NOMO-1 treated with dmso at 0.1 percent for 144 hours (cell line): ENCODE measurements around the gene L3MBTL4.
"Not testable (repeated sequence)": the region's sequence is repeated elsewhere in the genome, so short reads cannot be mapped to it uniquely, and the experiment has no call there.

Experiments used
- DNase-seq: peaks from one replicate; lab custom pipeline; 2025; ENCODE audit not compliant: unreplicated experiment; lab: John Stamatoyannopoulos, UW

The L3MBTL4 gene

GRCh38 chr18:6052449-6052913 lies 362.2 kb downstream of the L3MBTL4 start:
- no peak for DNase-seq

- DNase-seq, result not testable (repeated sequence)
These were observed 367.1 kb downstream of the L3MBTL4 start for GRCh38 chr18:6047596-6047995.

- no peak for DNase-seq
These were observed 369.9 kb downstream of the L3MBTL4 start for GRCh38 chr18:6044773-6045172.

DNA sequence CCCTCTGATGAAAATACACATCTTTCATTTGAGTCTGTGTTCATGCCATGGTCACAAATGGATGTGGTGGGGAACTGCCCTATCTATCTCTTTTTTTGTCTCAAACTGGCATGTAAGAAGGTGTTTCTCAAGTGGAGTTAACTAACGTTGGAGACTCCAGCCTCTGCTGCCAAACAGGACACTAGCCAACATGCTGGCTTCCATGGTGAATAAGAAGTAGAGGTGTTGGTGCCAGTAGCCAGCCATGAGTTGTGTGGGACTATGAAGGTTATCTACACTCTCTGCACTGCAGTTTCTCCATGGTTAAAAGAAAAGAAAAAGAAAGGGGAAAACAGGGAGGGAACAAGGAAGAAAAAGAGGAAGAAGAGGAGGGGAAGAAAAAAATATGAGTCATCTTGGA lies 370.4 kb downstream of the L3MBTL4 start:
- DNase-seq, result no peak

- DNase-seq, result no peak
These were observed 375.7 kb downstream of the L3MBTL4 start for GRCh38 chr18:6039055-6039454.

DNA sequence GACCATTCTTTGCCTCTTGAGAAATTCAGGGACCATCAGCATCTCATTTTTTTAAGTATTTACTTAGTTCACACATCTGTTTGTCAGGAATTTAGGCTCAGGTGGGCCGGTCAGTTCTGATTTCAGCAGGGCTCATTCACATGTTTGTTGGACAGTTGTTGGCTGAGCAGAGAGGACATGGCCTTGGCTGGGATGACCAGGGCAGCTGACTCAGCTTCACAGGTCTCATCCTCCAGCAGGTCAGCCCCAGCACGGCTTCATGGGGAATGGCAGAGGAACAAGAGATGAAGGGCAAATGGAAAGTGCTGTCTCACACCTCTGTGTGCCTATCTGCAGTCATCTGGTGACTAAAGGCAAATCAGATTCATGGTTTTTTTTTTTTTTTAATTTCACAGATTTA lies 383.3 kb downstream of the L3MBTL4 start:
- DNase-seq, result no peak

DNA sequence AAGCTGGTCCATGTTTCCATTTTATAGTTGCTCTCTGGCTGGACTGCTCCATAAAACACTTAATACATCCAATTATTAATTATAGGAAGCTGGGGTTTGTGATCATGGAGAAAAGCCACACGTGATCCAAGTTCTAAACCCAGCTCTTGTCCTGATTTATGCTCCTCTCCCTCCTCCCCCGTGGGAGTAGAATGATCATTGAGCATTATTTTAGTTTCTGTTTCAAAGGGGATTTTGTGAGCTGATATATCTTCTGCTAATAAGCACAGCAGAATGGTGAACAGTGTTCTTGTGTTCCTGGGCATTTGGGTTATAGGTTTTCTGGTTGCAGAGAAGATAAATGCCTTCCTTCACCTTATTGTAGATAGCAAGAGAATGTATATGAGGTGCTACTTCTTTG lies 383.7 kb downstream of the L3MBTL4 start:
- no peak for DNase-seq

- no peak for DNase-seq
These were observed 389.9 kb downstream of the L3MBTL4 start for GRCh38 chr18:6024745-6025248.

- no peak for DNase-seq
These were observed 391.2 kb downstream of the L3MBTL4 start for GRCh38 chr18:6023551-6023950.

- DNase-seq, result no peak
These were observed 391.9 kb downstream of the L3MBTL4 start for GRCh38 chr18:6022845-6023244.

DNA sequence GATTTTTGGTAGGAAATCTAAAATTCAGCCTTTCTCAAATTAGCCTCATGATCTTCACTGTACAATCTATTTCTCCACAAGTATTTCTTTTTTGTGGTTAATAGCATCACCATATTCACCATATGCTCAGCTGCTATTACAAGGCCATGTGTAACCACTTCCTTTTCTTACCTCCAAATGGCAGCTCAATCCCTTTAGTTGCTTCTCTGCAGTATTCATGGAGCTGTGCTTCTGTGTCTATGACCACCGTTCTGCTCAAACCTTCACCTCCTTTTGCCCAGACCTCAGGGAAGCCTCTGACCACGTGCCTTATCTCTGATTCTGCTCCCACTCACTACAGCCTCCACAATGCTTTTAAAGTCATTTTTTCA lies 392.7 kb downstream of the L3MBTL4 start:
- DNase-seq, result peak; percentile 50

DNA sequence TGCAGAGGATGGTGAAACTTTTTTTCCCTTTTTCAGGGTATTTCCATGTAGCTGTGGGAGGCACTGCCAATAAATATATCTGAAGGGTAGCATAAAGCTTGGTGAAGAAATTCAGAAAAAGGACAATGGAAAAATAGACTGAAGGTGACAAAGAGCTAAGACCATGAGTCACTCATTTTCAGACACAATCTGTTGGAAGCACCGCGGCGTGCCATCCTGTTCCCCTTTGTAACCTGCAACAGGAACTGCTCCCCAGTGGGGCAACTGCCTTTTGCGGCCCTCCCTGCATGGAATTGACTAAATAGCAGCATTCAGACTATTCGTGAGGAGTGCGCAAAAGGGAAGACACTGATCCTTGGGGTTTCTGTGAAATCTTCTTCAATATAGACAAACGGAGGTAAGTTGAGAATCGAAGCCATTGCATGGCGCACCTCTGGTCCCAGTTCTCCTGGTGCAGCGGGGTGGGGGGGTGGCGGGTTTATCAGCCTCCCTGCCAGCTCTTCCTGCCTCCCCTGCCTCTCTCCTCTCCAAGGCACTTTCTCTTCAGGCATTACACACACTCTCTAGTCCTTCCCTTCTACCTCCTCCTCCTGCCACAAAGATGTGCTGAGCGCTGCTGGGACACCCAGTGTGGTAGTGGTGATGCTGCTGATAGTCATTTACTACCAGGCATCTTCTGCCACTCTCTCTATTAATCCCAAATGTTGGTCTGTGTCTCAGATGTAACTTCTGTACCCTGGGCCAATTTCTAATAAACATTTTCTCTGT lies 393.2 kb downstream of the L3MBTL4 start:
- peak; percentile 73 for DNase-seq

DNA sequence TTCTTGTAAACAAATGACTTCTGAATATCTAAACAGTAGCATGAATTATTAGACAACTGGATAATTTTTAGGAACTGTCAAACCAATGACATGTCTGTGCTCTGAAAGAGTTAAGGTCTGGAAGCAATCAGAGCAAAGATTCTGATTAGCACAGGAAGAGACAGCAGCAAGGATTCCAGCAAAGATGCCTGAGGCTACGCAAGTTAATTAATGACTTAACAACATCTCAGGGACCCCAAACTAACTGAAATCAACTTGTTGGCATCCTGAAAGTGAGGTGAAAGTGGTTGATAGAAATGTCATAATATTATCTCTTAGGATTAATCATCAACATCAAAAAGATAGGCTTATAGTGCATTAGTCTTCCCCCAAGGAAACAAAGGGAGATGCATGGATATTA lies 396.0 kb downstream of the L3MBTL4 start:
- no peak for DNase-seq

DNA sequence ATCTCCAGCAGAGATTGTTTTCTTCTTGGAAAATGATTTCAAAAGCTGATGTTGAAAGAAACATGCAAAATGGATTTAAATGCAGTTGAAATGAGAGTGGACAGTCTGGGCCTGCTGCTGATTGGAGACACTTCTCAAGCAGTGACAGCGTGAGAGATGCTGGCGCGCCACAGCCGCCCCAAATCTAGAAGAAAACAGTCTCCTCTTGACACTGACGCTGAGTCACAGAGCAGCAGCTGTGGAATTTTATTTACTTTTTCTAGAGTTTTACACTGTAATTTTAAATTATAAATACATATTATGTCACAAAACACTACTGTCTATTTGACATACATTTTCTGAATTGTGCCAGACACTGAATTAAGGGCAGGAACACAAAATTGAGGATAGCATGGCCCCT lies 397.5 kb downstream of the L3MBTL4 start:
- DNase-seq, result no peak

GRCh38 chr18:6015364-6015763 lies 399.3 kb downstream of the L3MBTL4 start:
- no peak for DNase-seq

- DNase-seq, result no peak
These were observed 401.4 kb downstream of the L3MBTL4 start for GRCh38 chr18:6013171-6013810.

DNA sequence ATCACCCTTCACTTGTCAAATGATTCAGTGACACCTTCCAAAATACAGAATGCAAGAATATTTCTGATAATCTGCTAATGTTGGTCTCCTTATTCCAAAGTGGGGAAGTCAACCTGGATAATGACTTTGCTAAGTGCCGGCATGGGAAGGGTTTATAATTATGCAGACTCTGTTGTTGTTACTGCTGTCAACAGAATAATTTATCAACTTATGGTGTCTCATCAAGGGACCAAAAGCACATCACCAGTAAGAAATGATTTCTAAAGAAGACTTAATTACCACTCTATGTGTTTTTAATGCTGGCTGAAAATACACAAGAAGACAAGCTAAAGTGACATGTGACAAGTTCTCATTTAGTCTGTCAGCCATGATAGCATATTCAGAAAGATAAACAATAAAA lies 403.8 kb downstream of the L3MBTL4 start:
- DNase-seq, result no peak

DNA sequence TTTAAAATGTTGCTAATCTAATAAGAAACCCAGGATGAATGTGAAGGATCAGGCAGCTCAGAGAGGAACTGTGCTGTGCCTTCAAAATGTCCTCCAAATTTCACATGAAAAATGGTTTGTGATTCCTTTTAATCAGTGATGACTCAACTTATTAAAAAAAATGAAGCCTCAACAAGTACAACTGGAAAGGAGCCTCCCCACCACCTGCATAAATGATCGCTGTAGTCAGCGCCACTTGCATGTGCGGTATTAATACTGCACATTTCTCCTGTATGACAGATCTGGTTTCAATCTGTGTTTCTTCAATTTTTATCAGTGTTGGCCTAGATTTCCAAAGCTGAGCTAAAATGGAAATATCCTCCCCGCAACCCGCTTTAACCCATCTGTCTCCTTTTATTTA lies 404.4 kb downstream of the L3MBTL4 start:
- DNase-seq, result no peak

- DNase-seq, result no peak
These were observed 405.0 kb downstream of the L3MBTL4 start for GRCh38 chr18:6009756-6010155.

- DNase-seq, result no peak
These were observed 410.0 kb downstream of the L3MBTL4 start for GRCh38 chr18:6004683-6005082.

DNA sequence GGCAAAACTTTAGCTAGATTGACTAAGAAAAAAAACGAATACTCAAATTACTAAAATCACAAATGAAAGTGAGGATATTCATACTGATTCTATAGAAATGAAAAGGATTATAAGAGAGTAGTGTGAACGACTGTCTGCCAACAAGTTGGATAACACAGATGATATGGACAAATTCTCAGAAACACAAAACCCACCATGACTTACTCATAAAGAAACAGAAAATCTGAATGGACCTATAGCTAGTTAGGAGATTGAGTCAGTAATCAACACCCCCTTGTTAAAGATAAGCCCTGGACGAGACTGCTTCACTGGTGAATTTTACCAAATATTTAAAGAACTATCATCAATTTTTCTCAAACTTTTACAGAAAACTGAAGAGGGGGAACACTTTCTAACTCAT lies 410.6 kb downstream of the L3MBTL4 start:
- no peak for DNase-seq

DNA sequence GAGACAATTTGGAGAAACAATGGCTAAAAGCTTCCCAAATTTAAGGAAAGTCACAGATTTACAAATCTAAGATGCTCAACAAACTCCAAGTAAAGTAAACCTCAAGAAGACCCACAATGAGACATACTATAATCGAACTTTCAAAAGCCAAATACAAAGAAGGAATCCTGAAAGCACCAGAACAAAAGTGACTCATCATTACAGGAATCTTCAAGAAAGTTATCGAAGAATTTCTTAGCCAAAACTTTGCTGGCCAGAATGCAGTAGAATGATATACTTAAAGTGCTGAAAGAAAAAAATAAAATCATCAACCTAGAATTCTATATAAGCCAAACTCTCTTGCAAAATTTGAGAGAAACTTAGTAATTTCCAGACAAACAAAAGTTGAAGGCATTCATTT lies 412.8 kb downstream of the L3MBTL4 start:
- no peak for DNase-seq

- DNase-seq, result no peak
These were observed 415.8 kb downstream of the L3MBTL4 start for GRCh38 chr18:5998907-5999306.
